A549 (cell line): ENCODE data around the gene NAV2.

Source experiments
- JUN ChIP-seq, 2 experiments: fragments of >200 bp; sonication (Bioruptor Twin); formaldehyde crosslinking; IDR thresholded peaks; 2 replicates in 1 of 2; 3 replicates in 1 of 2; pipeline ENCODE4 v1.6.1; 2016 to 2017
- POLR2A ChIP-seq: IDR thresholded peaks from 2 replicates; pipeline ENCODE4 v1.6.1; 2012; ENCODE audit warnings: mild to moderate bottlenecking, low read length

DNA sequence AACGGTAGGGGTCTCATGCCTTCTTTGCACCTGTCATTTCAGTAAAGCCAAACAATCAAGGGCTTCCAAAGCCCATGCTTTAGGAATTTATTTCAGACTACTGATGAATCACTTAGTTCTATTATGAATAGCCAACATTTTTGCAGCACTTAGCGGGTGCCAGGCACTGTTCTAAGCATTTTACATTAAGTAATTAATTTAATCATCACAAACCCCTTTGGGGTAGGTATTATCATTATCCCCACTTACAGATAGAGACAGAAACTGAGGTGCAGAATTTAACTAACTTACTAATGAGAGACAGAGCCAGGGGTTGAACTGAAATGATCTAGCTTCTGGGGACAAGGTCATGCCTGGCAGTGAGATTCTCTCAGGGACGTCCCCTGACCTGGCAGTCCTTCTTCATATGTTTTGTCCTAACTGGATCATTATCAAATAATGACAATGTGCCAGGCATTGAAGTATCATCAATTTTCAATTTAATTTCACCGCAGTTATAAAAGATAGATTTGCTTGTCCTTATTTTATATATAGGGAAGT lies 31.7 kb upstream of the NAV2 start:
- TF ChIP-seq JUN (IDR thresholded peaks at IDR 0.05): no peak
- no peak for TF ChIP-seq POLR2A
